ENCODE measurements around the gene ONECUT3.

- no peak for TF ChIP-seq POLR2A (IDR thresholded peaks at IDR 0.05; ENCODE audit: low read depth, low read length)
- TF ChIP-seq POLR2AphosphoS5 (IDR thresholded peaks at IDR 0.05; ENCODE audit: low read depth, low read length): no peak
Measured at GRCh38 chr19:1776606-1777147, 23.4 kb downstream of the ONECUT3 start.

Data from GM12892 (cell line).